DOHH2 (cell line): Measurements from ENCODE around the gene GPR143.
"Not testable (repeated sequence)": the region's sequence is repeated elsewhere in the genome, so short reads cannot be mapped to it uniquely, and the experiment has no call there.

Experiments
- H3F3A ChIP-seq: fragments of 200-600 bp; sonication (generic), shearing (Covaris generic); 2 replicates; pipeline ENCODE4 v1.6.0; 2016; ENCODE audit warnings: antibody characterized with exemption, mild to moderate bottlenecking; ENCODE audit not compliant: control insufficient read depth, insufficient read depth
- H3K27ac ChIP-seq: fragments of 200-600 bp; sonication (generic); 2 replicates; pipeline ENCODE4 v1.5.1; 2014; ENCODE audit warnings: low read depth, mild to moderate bottlenecking, low read length, moderate library complexity
- H3K27me3 ChIP-seq: fragments of 200-600 bp; sonication (generic); 2 replicates; pipeline ENCODE4 v1.6.1; 2014; ENCODE audit warnings: mild to moderate bottlenecking, low read length, mixed read lengths; ENCODE audit not compliant: control insufficient read depth
- H3K36me3 ChIP-seq: fragments of 200-600 bp; sonication (generic); 2 replicates; pipeline ENCODE4 v1.6.1; 2014; ENCODE audit warnings: mild to moderate bottlenecking, low read length, moderate library complexity, mixed read lengths; ENCODE audit not compliant: control insufficient read depth
- H3K4me1 ChIP-seq: fragments of 200-600 bp; sonication (generic); 2 replicates; pipeline ENCODE4 v1.6.1; 2014; ENCODE audit warnings: mild to moderate bottlenecking, low read length, mixed read lengths; ENCODE audit not compliant: control insufficient read depth
- H3K4me2 ChIP-seq: fragments of 200-600 bp; sonication (generic); 2 replicates; pipeline ENCODE4 v1.6.0; 2014; ENCODE audit warnings: mild to moderate bottlenecking, low read length, moderate library complexity
- H3K4me3 ChIP-seq: fragments of 200-600 bp; sonication (generic); 2 replicates; pipeline ENCODE4 v1.5.1; 2014; ENCODE audit warnings: mild to moderate bottlenecking, low read length, mixed read lengths
- H3K79me2 ChIP-seq: fragments of 200-600 bp; sonication (generic); 2 replicates; pipeline ENCODE4 v1.6.1; 2014; ENCODE audit warnings: mild to moderate bottlenecking, low read length, mixed read lengths; ENCODE audit not compliant: control insufficient read depth
- H3K9me2 ChIP-seq: fragments of 200-600 bp; sonication (generic); replicated peaks from 2 replicates; pipeline ENCODE4 v1.6.1; 2014; ENCODE audit warnings: mild to moderate bottlenecking, low read length, mixed read lengths; ENCODE audit not compliant: control insufficient read depth
- H3K9me3 ChIP-seq: fragments of 200-600 bp; sonication (generic); 2 replicates; pipeline ENCODE4 v1.6.1; 2014; ENCODE audit warnings: antibody characterized with exemption, low read length, mixed read lengths; ENCODE audit not compliant: control insufficient read depth, insufficient read depth
- H4K20me1 ChIP-seq: fragments of 200-600 bp; sonication (generic); 2 replicates; pipeline ENCODE4 v1.6.0; 2014; ENCODE audit warnings: low read depth, mild to moderate bottlenecking, antibody characterized with exemption, low read length, moderate library complexity; ENCODE audit not compliant: control insufficient read depth, insufficient read depth
- CTCF ChIP-seq: fragments of 200-600 bp; sonication (generic); IDR thresholded peaks from one replicate; pipeline ENCODE4 v1.5.1; 2014; ENCODE audit warnings: antibody characterized with exemption, mild to moderate bottlenecking, low read depth, low read length; ENCODE audit not compliant: poor library complexity, severe bottlenecking
- EZH2phosphoT487 ChIP-seq: fragments of 200-600 bp; sonication (generic); IDR thresholded peaks from 2 replicates; pipeline ENCODE4 v1.6.1; 2017; ENCODE audit warnings: borderline replicate concordance, mild to moderate bottlenecking, antibody characterized with exemption, low read length, moderate library complexity, mixed read lengths

GPR143 gene

GRCh38 chrX:9765737-9766097 lies at the start of gene GPR143:
Gene GPR143 (minus strand): TSS chrX:9765847. CDS start chrX:9765817, 30 bp downstream.
- Histone ChIP-seq H3K36me3 (no peaks in the 10 kb centered on the region), H3F3A (no peaks in the 10 kb centered on the region), H4K20me1 (no peaks in the 10 kb centered on the region), H3K27ac (no peak within 1 kb of the TSS), H3K79me2 (no peaks in the 10 kb centered on the region), H3K9me2 (no peaks in the 10 kb centered on the region), H3K9me3 (no peaks in the 10 kb centered on the region), H3K4me2 (no peak within 1 kb of the TSS), H3K4me1 (peaks cover 20% of the 10 kb centered on the region), H3K4me3 (no peak within 1 kb of the TSS), H3K27me3 (no peaks in the 10 kb centered on the region)
- TF ChIP-seq CTCF (no peak), EZH2phosphoT487 (no peak)

GRCh38 chrX:9811086-9811485 lies 45.4 kb upstream of the GPR143 start:
- not testable (repeated sequence) for H3K4me2 ChIP-seq, H3K9me3 ChIP-seq, H3K9me2 ChIP-seq, H3K36me3 ChIP-seq, H3K79me2 ChIP-seq, H3K4me3 ChIP-seq, H4K20me1 ChIP-seq, H3K27ac ChIP-seq, H3F3A ChIP-seq, H3K4me1 ChIP-seq, H3K27me3 ChIP-seq

GRCh38 chrX:9809876-9810275 lies 44.2 kb upstream of the GPR143 start:
- not testable (repeated sequence) for H3K79me2 ChIP-seq, H3K9me2 ChIP-seq, H3K27me3 ChIP-seq, H3K9me3 ChIP-seq, H3K36me3 ChIP-seq, H4K20me1 ChIP-seq, H3K27ac ChIP-seq, H3K4me1 ChIP-seq, H3K4me3 ChIP-seq, H3K4me2 ChIP-seq, H3F3A ChIP-seq

- Histone ChIP-seq H3K27ac (no peak overlapping the region), H3K4me1 (no peaks in the 10 kb centered on the region), H3K79me2 (no peaks in the 10 kb centered on the region), H3K9me3 (no peaks in the 10 kb centered on the region), H3K4me3 (no peak overlapping the region), H3K9me2 (no peaks in the 10 kb centered on the region), H3K27me3 (no peaks in the 10 kb centered on the region), H3F3A (no peaks in the 10 kb centered on the region), H3K36me3 (no peaks in the 10 kb centered on the region), H4K20me1 (no peaks in the 10 kb centered on the region), H3K4me2 (no peak overlapping the region)
- TF ChIP-seq CTCF (no peak), EZH2phosphoT487 (no peak)
These were observed 41.9 kb upstream of the GPR143 start for GRCh38 chrX:9807355-9808182.
